GM23248 (cell line): Measurements from ENCODE around the gene TRERF1.

Source experiments
- EZH2 ChIP-seq: fragments of 200-600 bp; sonication (generic); IDR thresholded peaks from 2 replicates; pipeline ENCODE4 v1.6.1; 2018; ENCODE audit warnings: antibody characterized with exemption, mild to moderate bottlenecking; ENCODE audit not compliant: insufficient read depth, poor library complexity, severe bottlenecking
- EZH2phosphoT487 ChIP-seq: fragments of 200-600 bp; sonication (generic); IDR thresholded peaks from 2 replicates; pipeline ENCODE4 v1.6.1; 2018; ENCODE audit warnings: antibody characterized with exemption, moderate library complexity, mild to moderate bottlenecking, low read depth; ENCODE audit not compliant: insufficient read depth

- TF ChIP-seq EZH2phosphoT487 (no peak), EZH2 (no peak)
Observed at GRCh38 chr6:42347456-42347855, 104.3 kb downstream of the TRERF1 start.
